A204.1 (cell line): Measurements from ENCODE around the gene COL24A1.
A peak's percentile ranks its signal among the peaks of the same experiment; 100 is the strongest.
"Not testable (repeated sequence)": the region's sequence is repeated elsewhere in the genome, so short reads cannot be mapped to it uniquely, and the experiment has no call there.

ENCODE experiments used
- FAIRE-seq: peaks from 2 replicates; lab custom pipeline; 2012; peaks lifted over from hg19 to GRCh38; lab: Jason Lieb, UNC

Gene COL24A1

GRCh38 chr1:86072474-86072873 is 84.1 kb downstream of the COL24A1 start:
- not testable (repeated sequence) for FAIRE-seq

DNA sequence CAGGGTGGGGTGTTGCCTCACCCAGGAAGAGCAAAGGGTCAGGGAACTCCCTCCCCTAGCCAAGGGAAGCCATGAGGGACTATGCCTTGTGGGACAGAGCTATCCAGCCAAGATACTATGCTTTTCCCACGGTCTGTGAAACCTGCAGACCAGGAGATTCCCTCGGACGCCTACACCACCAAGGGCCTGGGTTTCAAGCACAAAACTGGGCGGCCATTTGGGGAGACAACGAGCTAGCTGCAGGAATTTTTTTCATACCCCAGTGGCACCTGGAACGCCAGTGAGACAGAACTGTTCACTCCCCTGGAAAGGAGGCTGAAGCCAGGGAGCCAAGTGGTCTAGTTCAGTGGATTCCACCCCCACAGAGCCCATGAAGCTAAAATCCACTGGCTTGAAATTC is 84.7 kb downstream of the COL24A1 start:
- not testable (repeated sequence) for FAIRE-seq

DNA sequence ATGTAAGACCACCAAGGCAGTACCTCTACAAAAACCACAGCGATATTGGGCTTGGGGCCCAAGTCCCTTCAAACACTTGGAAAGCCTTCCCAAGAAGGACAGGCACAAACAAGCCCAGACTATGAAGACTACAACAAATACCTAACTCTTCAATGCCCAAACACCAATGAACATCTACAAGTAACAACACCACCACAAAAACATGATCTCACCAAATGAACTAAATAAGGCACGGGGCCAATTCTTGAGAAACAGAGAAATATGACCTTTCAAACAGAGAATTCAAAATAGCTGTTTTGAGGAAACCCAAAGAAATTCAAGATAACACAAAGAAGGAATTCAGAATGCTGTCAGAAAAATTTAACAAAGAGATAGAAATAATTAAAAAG is 86.8 kb downstream of the COL24A1 start:
- FAIRE-seq, result no peak

GRCh38 chr1:86068841-86069756 is 87.5 kb downstream of the COL24A1 start:
- FAIRE-seq, result no peak

DNA sequence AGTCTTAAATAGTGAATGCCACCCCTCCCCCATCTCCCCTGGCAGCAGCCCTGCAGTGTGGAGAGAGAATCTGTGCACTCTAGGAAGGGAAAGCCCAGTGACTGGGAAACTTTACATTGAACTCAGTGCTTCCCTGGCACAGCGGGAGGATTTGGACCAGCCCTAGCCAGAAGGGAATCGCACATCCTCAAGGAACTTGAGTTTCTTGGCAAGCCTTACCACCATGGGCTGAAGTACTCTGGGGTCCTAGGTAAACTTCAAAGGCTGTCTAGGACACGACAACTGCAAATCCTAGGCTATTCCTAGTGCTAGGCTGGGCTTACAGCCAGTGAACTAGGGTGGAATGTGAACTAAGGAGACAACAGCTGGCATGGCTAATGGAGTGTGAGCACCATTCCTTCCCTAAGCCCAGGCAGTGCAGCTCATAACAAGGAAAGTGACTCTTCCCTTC is 88.3 kb downstream of the COL24A1 start:
- FAIRE-seq, result no peak

DNA sequence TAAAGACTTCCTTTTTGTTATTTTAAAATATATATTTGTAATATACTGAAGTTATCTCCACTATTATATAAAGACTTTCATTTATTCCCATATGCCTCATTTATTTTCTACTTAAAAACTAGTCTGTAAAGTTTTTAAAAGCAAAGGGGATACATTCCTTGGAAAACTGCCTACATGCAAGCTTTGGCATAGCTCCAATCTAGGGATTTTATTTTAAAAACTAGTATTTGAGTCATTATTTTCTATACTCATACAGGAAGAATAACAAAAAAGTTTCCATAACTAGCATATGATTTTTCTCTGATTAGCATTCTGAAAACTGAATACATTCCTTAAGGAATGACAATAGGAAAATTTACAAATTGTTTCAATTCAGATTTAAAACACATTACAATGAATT is 88.9 kb downstream of the COL24A1 start:
- no peak for FAIRE-seq

DNA sequence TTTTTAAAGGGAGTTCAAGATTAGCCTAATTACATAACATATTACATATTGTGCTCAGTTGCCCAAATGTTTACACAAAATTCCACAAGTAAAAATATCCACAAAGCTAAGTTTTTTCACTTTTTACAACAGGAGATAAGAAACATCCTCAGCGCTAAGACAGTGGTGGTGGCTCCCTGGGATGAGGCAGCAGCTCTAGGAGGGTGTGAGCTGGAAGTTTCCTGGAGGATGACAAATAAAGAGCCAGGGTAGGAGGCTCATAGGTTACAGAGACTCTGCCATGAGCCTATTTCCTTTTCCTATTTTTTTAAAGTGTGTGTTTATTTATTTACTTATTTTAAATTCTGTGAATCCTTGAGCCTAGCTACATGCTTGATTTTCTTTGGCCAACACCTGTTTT is 91.7 kb downstream of the COL24A1 start:
- FAIRE-seq, result no peak

- peak; percentile 76 for FAIRE-seq
Measured at GRCh38 chr1:86063721-86064120, 92.9 kb downstream of the COL24A1 start.

GRCh38 chr1:86062453-86062852 is 94.1 kb downstream of the COL24A1 start:
- no peak for FAIRE-seq

- no peak for FAIRE-seq
Measured at GRCh38 chr1:86061551-86061990, 95.0 kb downstream of the COL24A1 start.

- no peak for FAIRE-seq
Measured at GRCh38 chr1:86054396-86054795, 102.2 kb downstream of the COL24A1 start.

GRCh38 chr1:86052948-86053698 is 103.4 kb downstream of the COL24A1 start:
- no peak for FAIRE-seq

GRCh38 chr1:86035101-86035500 is 121.5 kb downstream of the COL24A1 start:
- no peak for FAIRE-seq

DNA sequence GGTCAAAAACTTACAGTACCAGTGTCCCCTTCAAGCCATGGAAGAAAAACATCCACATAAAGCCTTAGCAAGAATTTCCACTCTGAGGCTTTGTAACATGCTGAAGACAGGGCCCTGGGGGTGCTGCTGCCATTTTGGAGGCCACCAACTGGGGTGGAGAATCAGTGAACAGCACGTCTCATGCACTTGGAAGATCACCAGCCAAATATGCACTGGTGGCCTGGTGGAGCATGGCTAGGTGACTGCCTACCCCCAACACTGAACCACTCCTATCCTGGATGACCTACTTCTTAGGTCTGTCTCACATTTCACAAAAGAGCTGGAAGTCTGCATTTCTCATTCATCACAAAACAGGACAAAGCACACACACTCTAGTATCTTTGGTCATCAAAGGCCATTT is 126.4 kb downstream of the COL24A1 start:
- FAIRE-seq, result no peak

DNA sequence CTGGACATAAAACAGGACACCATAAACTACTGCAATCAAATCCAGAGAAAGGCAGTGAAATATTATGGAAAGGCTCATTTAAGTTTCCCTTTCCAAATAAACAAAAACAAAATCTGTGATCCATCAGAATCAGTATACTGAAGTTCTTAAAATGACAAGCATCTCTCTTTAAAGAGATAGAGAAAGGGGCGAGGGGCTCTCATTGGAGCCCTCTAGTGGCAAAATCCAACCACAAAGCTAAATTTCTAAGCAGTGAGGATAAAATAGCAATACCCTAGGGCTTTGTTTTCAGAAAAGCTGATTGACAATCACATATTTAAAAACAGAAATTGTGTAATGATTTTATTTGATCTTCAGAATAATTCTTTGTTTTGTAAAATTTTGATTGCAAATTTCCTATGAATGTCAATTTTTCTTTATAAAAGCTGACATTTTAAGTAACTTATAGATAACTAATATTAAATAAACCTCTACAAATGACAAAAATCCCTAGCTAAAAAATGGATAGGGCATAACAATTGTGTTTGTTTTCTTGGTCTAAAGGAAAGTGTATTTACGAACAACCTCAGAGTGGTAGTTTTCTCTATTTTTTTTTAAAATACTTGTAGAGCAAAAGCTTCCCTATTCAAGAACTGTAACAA is 138.2 kb downstream of the COL24A1 start:
- peak; percentile 93 for FAIRE-seq

GRCh38 chr1:86016076-86016759 is 140.4 kb downstream of the COL24A1 start:
- no peak for FAIRE-seq

- no peak for FAIRE-seq
Measured at GRCh38 chr1:86015375-86015774, 141.2 kb downstream of the COL24A1 start.

DNA sequence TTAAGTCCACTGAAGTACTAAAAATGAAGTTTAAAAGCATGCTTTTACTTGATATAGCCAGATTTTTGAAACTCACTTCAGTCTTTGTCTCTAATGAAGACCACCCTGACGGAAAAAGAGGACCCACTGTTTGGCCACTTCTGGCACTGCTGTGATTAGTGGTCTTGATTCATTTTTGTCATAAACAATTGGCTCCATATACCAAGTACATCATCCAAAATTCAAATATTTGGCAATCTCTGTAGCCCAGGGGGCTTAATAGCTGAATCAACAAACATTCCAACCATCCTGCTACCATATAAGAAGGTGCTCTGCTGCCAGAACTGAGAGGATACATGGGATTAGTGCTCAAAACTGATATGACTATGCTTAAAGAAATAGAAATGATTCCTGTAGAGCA is 156.0 kb downstream of the COL24A1 start:
- no peak for FAIRE-seq

GRCh38 chr1:85998105-85998855 is 158.3 kb downstream of the COL24A1 start:
- no peak for FAIRE-seq

GRCh38 chr1:85992791-85993190 is 163.8 kb downstream of the COL24A1 start:
- no peak for FAIRE-seq

- FAIRE-seq, result no peak
Measured at GRCh38 chr1:85991261-85991660, 165.3 kb downstream of the COL24A1 start.
